Heart left ventricle (tissue), 13 donors: Measurements from ENCODE around the gene WBP11.

Source experiments
- POLR2A ChIP-seq, 2 donors: fragments of 450-650 bp; IDR thresholded peaks; one replicate each; pipeline ENCODE4 v1.6.1; 2017; ENCODE audit warnings: antibody characterized with exemption in 2 of 2, mild to moderate bottlenecking in 2 of 2, moderate library complexity in 2 of 2
- TF ChIP-seq, protein P1 (sequence below), 12 donors: fragments of 200-600 bp; sonication (generic) in 4 of 12; IDR thresholded peaks; one replicate each; pipeline versions ENCODE4 v1.5.0 to v1.8.0; 2018 to 2022; ENCODE audit warnings: antibody characterized with exemption in 12 of 12, mild to moderate bottlenecking in 5 of 12
- donor health status: ischemic (EF 13 %, LVEDD 7.1; RV severe dilation, severe dysfunction).
- donor health status: DM: no; HTN: yes; CAD: no.
- donor health status: DM: no; HTN: no; CAD: no.
- donor health status: ischemic (EF 25% LVEDD 6.9; RV normal size, moderate dysfunction).
- donor health status: ischemic (EF 25% LVEDD 5.7; RV mildly dilated, moderate dysfunction).
- donor health status: ischemic (EF 35%, LVEDD 5.7; RV mildly dilated, moderate dysfunction).
- donor health status: nonischemic (EF 11% LVEDD 7.7; RV severe dilation, severe dysfunction).
- donor health status: DM: yes; HTN: yes; CAD: no.
- donor health status: PGD.
- donor health status: ischemic (EF 29% LVEDD 5.4; RV normal size, mild dysfunction).
- donor health status: nonischemic (EF 23%, LVEDD 6.1; RV moderate dilation, normal function).

DNA sequence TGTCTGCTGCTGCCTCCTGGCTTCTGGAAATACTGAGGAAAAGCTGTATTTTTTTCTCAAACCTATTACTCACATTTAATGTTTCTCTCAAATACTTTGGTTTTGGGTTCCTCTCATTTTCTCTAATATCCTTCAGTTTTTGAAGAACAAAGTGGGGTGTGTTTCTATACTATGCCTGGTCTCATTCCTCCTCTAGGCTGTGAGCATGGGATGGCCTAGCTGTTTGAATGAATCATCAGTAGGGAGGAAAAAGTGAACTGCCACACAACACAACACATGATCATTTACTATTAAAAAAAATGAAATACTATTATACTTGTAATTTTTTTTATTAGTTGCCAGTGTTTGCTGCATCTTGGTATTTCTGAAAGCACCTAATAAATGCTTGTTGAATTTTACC is 22.0 kb upstream of the WBP11 start:
- TF ChIP-seq, protein P1, sequence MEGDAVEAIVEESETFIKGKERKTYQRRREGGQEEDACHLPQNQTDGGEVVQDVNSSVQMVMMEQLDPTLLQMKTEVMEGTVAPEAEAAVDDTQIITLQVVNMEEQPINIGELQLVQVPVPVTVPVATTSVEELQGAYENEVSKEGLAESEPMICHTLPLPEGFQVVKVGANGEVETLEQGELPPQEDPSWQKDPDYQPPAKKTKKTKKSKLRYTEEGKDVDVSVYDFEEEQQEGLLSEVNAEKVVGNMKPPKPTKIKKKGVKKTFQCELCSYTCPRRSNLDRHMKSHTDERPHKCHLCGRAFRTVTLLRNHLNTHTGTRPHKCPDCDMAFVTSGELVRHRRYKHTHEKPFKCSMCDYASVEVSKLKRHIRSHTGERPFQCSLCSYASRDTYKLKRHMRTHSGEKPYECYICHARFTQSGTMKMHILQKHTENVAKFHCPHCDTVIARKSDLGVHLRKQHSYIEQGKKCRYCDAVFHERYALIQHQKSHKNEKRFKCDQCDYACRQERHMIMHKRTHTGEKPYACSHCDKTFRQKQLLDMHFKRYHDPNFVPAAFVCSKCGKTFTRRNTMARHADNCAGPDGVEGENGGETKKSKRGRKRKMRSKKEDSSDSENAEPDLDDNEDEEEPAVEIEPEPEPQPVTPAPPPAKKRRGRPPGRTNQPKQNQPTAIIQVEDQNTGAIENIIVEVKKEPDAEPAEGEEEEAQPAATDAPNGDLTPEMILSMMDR (IDR thresholded peaks at IDR 0.05) = no peak
- no peak for TF ChIP-seq POLR2A (IDR thresholded peaks at IDR 0.05)
